ENCODE data around the gene IRF9.

GRCh38 chr14:24143511-24143910, 17.6 kb upstream of the IRF9 start:
- TF ChIP-seq GATA2 (IDR thresholded peaks at IDR 0.05; ENCODE audit: low read depth, low read length), result no peak
- TF ChIP-seq GATA3 (IDR thresholded peaks at IDR 0.05; ENCODE audit: low read depth, low read length), result no peak
